IMR-90 (cell line): ENCODE data around the gene USP6NL. TPM values are rescaled to one million over a fixed set of nuclear protein-coding genes. Genes with fewer than 3 reads are reported as not detected.

Experiments
- polyA plus RNA-seq, 3 experiments: library from polyadenylated mRNA; depleted of rRNA; stranded (reverse); fragments of >200 nt; gene quantifications; 2 replicates each; pipeline ENCODE4 v1.2.3, GENCODE V29; 2012; ENCODE audit warnings: low replicate concordance in 1 of 3
- total RNA-seq: library from RNA; depleted of rRNA; stranded (reverse); fragments of >200 nt; gene quantifications from 2 replicates; pipeline ENCODE4 v1.2.3, GENCODE V29; 2012; rRNA removed

USP6NL gene
- total and polyA plus RNA-seq, 2 of the 4 experiments (the other 2 are of a cell fraction), result 7.8 to 9.1 TPM

Other genes with a start within 250 kb of the USP6NL start
- gene ECHDC3, start 130.7 kb upstream of the USP6NL start, total RNA-seq, result 2.8 and 4.3 TPM in 2 replicates
- 4.3 and 5.0 TPM in 2 replicates for gene ECHDC3, start 130.7 kb upstream of the USP6NL start, polyA plus RNA-seq (2012; rRNA removed)
- gene PROSER2, start 211.7 kb upstream of the USP6NL start, total RNA-seq, result 1.4 TPM in 2 replicates
- gene PROSER2, start 211.7 kb upstream of the USP6NL start, polyA plus RNA-seq (2012; rRNA removed), result 2.0 and 2.1 TPM in 2 replicates